ENCODE results near the gene ZBTB38. TPM values are rescaled to one million over a fixed set of nuclear protein-coding genes. Genes with fewer than 3 reads are reported as not detected.

Gene ZBTB38
- total RNA-seq, 1 experiment from 2014 or later: 46.7 TPM

GRCh38 chr3:141360888-141361598 lies 7.3 kb upstream of the ZBTB38 start:
- Histone ChIP-seq H3K4me3 (ENCODE audit: low read depth in 2 of 2, low read length in 2 of 2) (peak overlapping the region in 1 of 2 experiments; percentile 23; a peak in 2 of 4 replicates), H3K27ac (ENCODE audit: low read length) (peak overlapping the region; percentile 19; the same call in 1 of the 2 replicates), H3K9me3 (ENCODE audit: control insufficient read depth, insufficient read depth, low read depth, low read length) (peaks cover 7% of the 10 kb centered on the region; the same call in 1 of the 2 replicates), H3K36me3 (ENCODE audit: control insufficient read depth, insufficient read depth, low read length) (no peaks in the 10 kb centered on the region), H3K4me1 (ENCODE audit: control insufficient read depth, insufficient read depth, low read length) (peaks cover 10% of the 10 kb centered on the region), H3K27me3 (ENCODE audit: control insufficient read depth, insufficient read depth, low read length) (no peaks in the 10 kb centered on the region)
- ChIA-PET POLR2A (no interaction called here), CTCF (interaction anchor here (0.6 to 1.4 kb wide), 8 partner anchors 14 to 123 kb away, joined by 3 to 20 read pairs (median 4); no protein-coding TSS in a partner anchor)
- intact Hi-C loops (cut with micrococcal nuclease; ENCODE audit: unreplicated experiment): loop anchor here (2.0 kb wide), 1 partner anchor 94 kb away; no protein-coding TSS in a partner anchor
- BruUV-seq (replicated peaks): no TSS peak
- peak; percentile 88 for ATAC-seq
- in situ Hi-C loops (cut with HindIII; ENCODE audit: low pct_unique_long_range_greater_than_20kb, low sequenced_read_pairs): no loop called here
- peak; percentile 50; the same call in 1 of the 2 replicates for TF ChIP-seq TCF7L2 (IDR thresholded peaks at IDR 0.05; ENCODE audit: low read depth, low read length)
- no peak for TF ChIP-seq POLR2AphosphoS5 (IDR thresholded peaks at IDR 0.05; ENCODE audit: low read depth, low read length)
- peak; percentile 91 for TF ChIP-seq CTCF (IDR thresholded peaks at IDR 0.05)
- TF ChIP-seq REST (IDR thresholded peaks at IDR 0.05; ENCODE audit: insufficient read depth in 1 of 2, low read depth in 2 of 2, low read length in 1 of 2): no peak
- DNase-seq (ENCODE audit: low read depth, low spot score): peak; percentile 65

- H3K9me3 ChIP-seq (ENCODE audit: control insufficient read depth, insufficient read depth, low read depth, low read length): peaks cover 7% of the 10 kb centered on the region; the same call in 1 of the 2 replicates
- POLR2A ChIA-PET: no interaction called here
- H3K27ac ChIP-seq (ENCODE audit: low read length): no peak overlapping the region
- H3K4me3 ChIP-seq (ENCODE audit: low read depth in 2 of 2, low read length in 2 of 2): no peak overlapping the region
- CTCF ChIA-PET: no interaction called here
- DNase-seq (ENCODE audit: low read depth, low spot score) (no peak), ATAC-seq (no peak)
- no peaks in the 10 kb centered on the region for H3K27me3 ChIP-seq (ENCODE audit: control insufficient read depth, insufficient read depth, low read length)
- BruUV-seq (replicated peaks): no TSS peak
- peaks cover 27% of the 10 kb centered on the region for H3K4me1 ChIP-seq (ENCODE audit: control insufficient read depth, insufficient read depth, low read length)
- H3K36me3 ChIP-seq (ENCODE audit: control insufficient read depth, insufficient read depth, low read length): no peaks in the 10 kb centered on the region
- intact Hi-C loops (cut with micrococcal nuclease; ENCODE audit: unreplicated experiment): no loop called here
- in situ Hi-C loops (cut with HindIII; ENCODE audit: low pct_unique_long_range_greater_than_20kb, low sequenced_read_pairs): no loop called here
- no peak for TF ChIP-seq REST (IDR thresholded peaks at IDR 0.05; ENCODE audit: insufficient read depth in 1 of 2, low read depth in 2 of 2, low read length in 1 of 2)
- no peak for TF ChIP-seq TCF7L2 (IDR thresholded peaks at IDR 0.05; ENCODE audit: low read depth, low read length)
- no peak for TF ChIP-seq POLR2AphosphoS5 (IDR thresholded peaks at IDR 0.05; ENCODE audit: low read depth, low read length)
- no peak for TF ChIP-seq CTCF (IDR thresholded peaks at IDR 0.05)
- TF ChIP-seq SIN3A (IDR thresholded peaks at IDR 0.05; ENCODE audit: borderline replicate concordance, insufficient read depth, low read depth, low read length): no peak
These were observed 5.6 kb upstream of the ZBTB38 start for GRCh38 chr3:141362736-141363135.
